Natural killer cell (primary cell): ENCODE data around the gene TMEM120A. TPM values are rescaled to one million over a fixed set of nuclear protein-coding genes. Genes with fewer than 3 reads are reported as not detected.

ENCODE experiments used
- ATAC-seq, 3 donors: fragments of 150-1000 bp in 2 of 3; fragments of 200-7000 bp in 1 of 3; cut with Tn5 transposase; 1 replicate in 1 of 3; 2 replicates in 2 of 3; pipeline ENCODE4 v1.10.0; 2021; ENCODE audit warnings: mild to moderate bottlenecking in 2 of 3, moderate library complexity in 2 of 3
- DNase-seq, 2 donors: peaks; one replicate each; pipeline versions ENCODE4 v3.0.0 to v3.0.0-alpha.2; 2013 to 2021; ENCODE audit warnings: mixed read lengths in 1 of 2
- H3K27ac ChIP-seq: one replicate; pipeline ENCODE4 v1.5.1; 2013; ENCODE audit warnings: mild to moderate bottlenecking, low read length
- H3K27me3 ChIP-seq: one replicate; pipeline ENCODE4 v1.6.1; 2013; ENCODE audit warnings: low read length; ENCODE audit not compliant: control insufficient read depth, insufficient read depth
- H3K36me3 ChIP-seq: one replicate; pipeline ENCODE4 v1.6.1; 2013; ENCODE audit warnings: low read length; ENCODE audit not compliant: control insufficient read depth, insufficient read depth
- H3K4me1 ChIP-seq: one replicate; pipeline ENCODE4 v1.6.1; 2013; ENCODE audit warnings: low read length; ENCODE audit not compliant: control insufficient read depth, insufficient read depth
- H3K4me3 ChIP-seq: one replicate; pipeline ENCODE4 v1.5.1; 2013; ENCODE audit warnings: low read length
- H3K9me3 ChIP-seq: one replicate; pipeline ENCODE4 v1.6.1; 2013; ENCODE audit warnings: low read length; ENCODE audit not compliant: control insufficient read depth, insufficient read depth
- H3K27ac Mint-ChIP-seq, 2 donors: one replicate each; pipeline ENCODE4 v1.8.0; 2022; ENCODE audit warnings: mild to moderate bottlenecking in 2 of 2, mixed read lengths in 2 of 2, moderate library complexity in 1 of 2
- H3K27me3 Mint-ChIP-seq, 2 donors: one replicate each; pipeline ENCODE4 v1.8.0; 2022; ENCODE audit warnings: low read depth in 2 of 2, mixed read lengths in 2 of 2
- H3K36me3 Mint-ChIP-seq: one replicate; pipeline ENCODE4 v1.8.0; 2022; ENCODE audit warnings: mixed read lengths
- H3K4me1 Mint-ChIP-seq, 2 donors: one replicate each; pipeline ENCODE4 v1.8.0; 2022; ENCODE audit warnings: mixed read lengths in 2 of 2
- H3K4me3 Mint-ChIP-seq: one replicate; pipeline ENCODE4 v1.8.0; 2022; ENCODE audit warnings: mild to moderate bottlenecking, moderate library complexity, mixed read lengths
- H3K9me3 Mint-ChIP-seq, 2 donors: one replicate each; pipeline ENCODE4 v1.8.0; 2022; ENCODE audit warnings: mixed read lengths in 2 of 2
- CTCF ChIP-seq: fragments of 200-600 bp; IDR thresholded peaks from one replicate; pipeline ENCODE4 v1.8.0; 2022; ENCODE audit warnings: antibody characterized with exemption
- WGBS: methylation state at CpG from one replicate; pipeline ENCODE4 v1.1.7; 2013; ENCODE audit warnings: missing lambda C conversion rate; ENCODE audit not compliant: insufficient coverage; 5-methylcytosine and 5-hydroxymethylcytosine counted together
- intact Hi-C: fragments of 100-400 bp; cut with micrococcal nuclease; formaldehyde crosslinking; loops from one replicate; pipeline ENCODE4 v1.14.2; 2022
- total RNA-seq, 4 donors: library from RNA; stranded (reverse); fragments of 120-200 nt in 1 of 4; gene quantifications; one replicate each; pipeline versions ENCODE4 v1.2.3 to v1.2.4, GENCODE V29; 2013 to 2022

Gene TMEM120A
- total RNA-seq, 3 donors from 2014 or later (not counting 1 experiment from before 2014, with no cell fraction given): 24.3 to 38.1 (median 34.6) TPM

- Histone ChIP-seq H3K4me1 (peaks cover 3% of the 10 kb centered on the region), H3K36me3 (peaks cover 20% of the 10 kb centered on the region), H3K27me3 (no peaks in the 10 kb centered on the region), H3K9me3 (no peaks in the 10 kb centered on the region), H3K4me3 (no peak overlapping the region), H3K27ac (no peak overlapping the region)
- peaks cover 0 to 9% of the 10 kb centered on the region in 2 donors for H3K4me1 Mint-ChIP-seq
- no peaks in the 10 kb centered on the region for H3K36me3 Mint-ChIP-seq
- no peak for DNase-seq
- intact Hi-C loops: no loop called here
- ATAC-seq: no peak
- WGBS: 97% methylated on average over 13 of the region's 13 CpGs
- TF ChIP-seq CTCF: no peak
- peak overlapping the region in 1 of 2 donors; percentile 33 for H3K27ac Mint-ChIP-seq
- no peaks in the 10 kb centered on the region for H3K9me3 Mint-ChIP-seq
- no peaks in the 10 kb centered on the region for H3K27me3 Mint-ChIP-seq
- no peak overlapping the region for H3K4me3 Mint-ChIP-seq
Observed at GRCh38 chr7:75969182-75969581, 25.2 kb downstream of the TMEM120A start.

GRCh38 chr7:75968561-75969001 is 25.8 kb downstream of the TMEM120A start:
- ATAC-seq (no peak), DNase-seq (no peak)
- no peak for TF ChIP-seq CTCF
- Mint-ChIP-seq H3K27me3 (no peaks in the 10 kb centered on the region), H3K27ac (no peak overlapping the region), H3K4me1 (peaks cover 0 to 11% of the 10 kb centered on the region in 2 donors), H3K36me3 (no peaks in the 10 kb centered on the region), H3K9me3 (no peaks in the 10 kb centered on the region), H3K4me3 (no peak overlapping the region)
- Histone ChIP-seq H3K36me3 (peaks cover 16% of the 10 kb centered on the region), H3K27ac (no peak overlapping the region), H3K27me3 (no peaks in the 10 kb centered on the region), H3K4me3 (no peak overlapping the region), H3K9me3 (no peaks in the 10 kb centered on the region), H3K4me1 (peaks cover 3% of the 10 kb centered on the region)
- 96% methylated on average over 12 of the region's 12 CpGs for WGBS
- intact Hi-C loops: no loop called here

GRCh38 chr7:75968012-75968411 is 26.4 kb downstream of the TMEM120A start:
- Mint-ChIP-seq H3K27ac (no peak overlapping the region), H3K4me3 (no peak overlapping the region), H3K9me3 (no peaks in the 10 kb centered on the region), H3K36me3 (no peaks in the 10 kb centered on the region), H3K4me1 (peaks cover 0 to 15% of the 10 kb centered on the region in 2 donors), H3K27me3 (no peaks in the 10 kb centered on the region)
- H3K36me3 ChIP-seq: peaks cover 15% of the 10 kb centered on the region
- no peak overlapping the region for H3K27ac ChIP-seq
- intact Hi-C loops: no loop called here
- H3K4me3 ChIP-seq: no peak overlapping the region
- peaks cover 3% of the 10 kb centered on the region for H3K4me1 ChIP-seq
- DNase-seq (no peak), ATAC-seq (no peak)
- TF ChIP-seq CTCF: no peak
- H3K9me3 ChIP-seq: no peaks in the 10 kb centered on the region
- 83% methylated on average over 10 of the region's 10 CpGs for WGBS
- H3K27me3 ChIP-seq: no peaks in the 10 kb centered on the region

- H3K9me3 ChIP-seq: no peaks in the 10 kb centered on the region
- no peak for TF ChIP-seq CTCF
- H3K27me3 ChIP-seq: no peaks in the 10 kb centered on the region
- H3K4me1 ChIP-seq: peaks cover 3% of the 10 kb centered on the region
- intact Hi-C loops: no loop called here
- 58% methylated on average over 13 of the region's 13 CpGs for WGBS
- peaks cover 13% of the 10 kb centered on the region for H3K36me3 ChIP-seq
- no peak overlapping the region for H3K27ac ChIP-seq
- no peaks in the 10 kb centered on the region for H3K9me3 Mint-ChIP-seq
- no peak for ATAC-seq
- no peaks in the 10 kb centered on the region for H3K36me3 Mint-ChIP-seq
- no peak overlapping the region for H3K4me3 ChIP-seq
- peaks cover 0 to 15% of the 10 kb centered on the region in 2 donors for H3K4me1 Mint-ChIP-seq
- no peak overlapping the region for H3K27ac Mint-ChIP-seq
- H3K27me3 Mint-ChIP-seq: no peaks in the 10 kb centered on the region
- no peak for DNase-seq
- H3K4me3 Mint-ChIP-seq: no peak overlapping the region
Observed at GRCh38 chr7:75967487-75967997, 26.9 kb downstream of the TMEM120A start.
